ENCODE data around the gene ZNF335. TPM values are rescaled to one million over a fixed set of nuclear protein-coding genes. Genes with fewer than 3 reads are reported as not detected.
"Not testable (repeated sequence)": the region's sequence is repeated elsewhere in the genome, so short reads cannot be mapped to it uniquely, and the experiment has no call there.

Gene ZNF335
- total and polyA plus RNA-seq, 2 donors, result 11.9 to 12.4 TPM

GRCh38 chr20:45933266-45934045 is 38.5 kb downstream of the ZNF335 start:
- peak overlapping the region; percentile 81 for H3K4me3 ChIP-seq (ENCODE audit: low read depth, low read length)
- no peaks in the 10 kb centered on the region for H3K4me1 ChIP-seq (ENCODE audit: insufficient read depth)
- 22% methylated on average over 22 of the region's 22 CpGs for WGBS
- H3K27ac ChIP-seq (ENCODE audit: low read depth), result peak overlapping the region; percentile 42
- peaks cover 2% of the 10 kb centered on the region for H3K36me3 ChIP-seq (ENCODE audit: insufficient read depth)
- DNase-seq (ENCODE audit: extremely low spot score), result peak; percentile 39

GRCh38 chr20:45931680-45932079 is 40.3 kb downstream of the ZNF335 start:
- not testable (repeated sequence) for H3K36me3 ChIP-seq (ENCODE audit: insufficient read depth); H3K4me3 ChIP-seq (ENCODE audit: low read depth, low read length); H3K27ac ChIP-seq (ENCODE audit: low read depth); DNase-seq (ENCODE audit: extremely low spot score); H3K4me1 ChIP-seq (ENCODE audit: insufficient read depth)
- WGBS, result 94% methylated on average over 17 of the region's 17 CpGs

- Histone ChIP-seq H3K27ac (ENCODE audit: low read depth) (no peak overlapping the region), H3K4me1 (ENCODE audit: insufficient read depth) (no peaks in the 10 kb centered on the region), H3K4me3 (ENCODE audit: low read depth, low read length) (no peak overlapping the region), H3K36me3 (ENCODE audit: insufficient read depth) (no peaks in the 10 kb centered on the region)
- 81% methylated on average over 14 of the region's 14 CpGs for WGBS
- no peak for DNase-seq (ENCODE audit: extremely low spot score)
These were observed 44.7 kb downstream of the ZNF335 start for GRCh38 chr20:45927071-45927878.

GRCh38 chr20:45926731-45927070 is 45.3 kb downstream of the ZNF335 start:
- no peaks in the 10 kb centered on the region for H3K4me1 ChIP-seq (ENCODE audit: insufficient read depth)
- DNase-seq (ENCODE audit: extremely low spot score), result no peak
- no peaks in the 10 kb centered on the region for H3K36me3 ChIP-seq (ENCODE audit: insufficient read depth)
- H3K4me3 ChIP-seq (ENCODE audit: low read depth, low read length), result no peak overlapping the region
- 67% methylated on average over 2 of the region's 2 CpGs for WGBS
- H3K27ac ChIP-seq (ENCODE audit: low read depth), result no peak overlapping the region

- Histone ChIP-seq H3K36me3 (ENCODE audit: insufficient read depth) (no peaks in the 10 kb centered on the region), H3K4me1 (ENCODE audit: insufficient read depth) (no peaks in the 10 kb centered on the region), H3K4me3 (ENCODE audit: low read depth, low read length) (no peak overlapping the region), H3K27ac (ENCODE audit: low read depth) (no peak overlapping the region)
- no peak for DNase-seq (ENCODE audit: extremely low spot score)
- WGBS, result 61% methylated on average over 9 of the region's 9 CpGs
These were observed 46.0 kb downstream of the ZNF335 start for GRCh38 chr20:45925821-45926506.

- DNase-seq (ENCODE audit: extremely low spot score), result peak; percentile 26
- Histone ChIP-seq H3K4me3 (ENCODE audit: low read depth, low read length) (no peak overlapping the region), H3K36me3 (ENCODE audit: insufficient read depth) (no peaks in the 10 kb centered on the region), H3K27ac (ENCODE audit: low read depth) (peak overlapping the region; percentile 41), H3K4me1 (ENCODE audit: insufficient read depth) (no peaks in the 10 kb centered on the region)
- 38% methylated on average over 21 of the region's 21 CpGs for WGBS
These were observed 47.4 kb downstream of the ZNF335 start for GRCh38 chr20:45924391-45925261.

GRCh38 chr20:45921337-45922189 is 50.4 kb downstream of the ZNF335 start:
- no peak overlapping the region for H3K4me3 ChIP-seq (ENCODE audit: low read depth, low read length)
- H3K4me1 ChIP-seq (ENCODE audit: insufficient read depth), result no peaks in the 10 kb centered on the region
- H3K36me3 ChIP-seq (ENCODE audit: insufficient read depth), result no peaks in the 10 kb centered on the region
- DNase-seq (ENCODE audit: extremely low spot score), result no peak
- H3K27ac ChIP-seq (ENCODE audit: low read depth), result no peak overlapping the region
- WGBS, result 87% methylated on average over 11 of the region's 11 CpGs

- Histone ChIP-seq H3K4me3 (ENCODE audit: low read depth, low read length) (no peak overlapping the region), H3K27ac (ENCODE audit: low read depth) (no peak overlapping the region), H3K4me1 (ENCODE audit: insufficient read depth) (no peaks in the 10 kb centered on the region), H3K36me3 (ENCODE audit: insufficient read depth) (no peaks in the 10 kb centered on the region)
- no peak for DNase-seq (ENCODE audit: extremely low spot score)
- WGBS, result 71% methylated on average over 9 of the region's 9 CpGs
These were observed 51.3 kb downstream of the ZNF335 start for GRCh38 chr20:45920462-45921336.

GRCh38 chr20:45919542-45920399 is 52.2 kb downstream of the ZNF335 start:
- 35% methylated on average over 11 of the region's 11 CpGs for WGBS
- H3K4me1 ChIP-seq (ENCODE audit: insufficient read depth), result no peaks in the 10 kb centered on the region
- H3K36me3 ChIP-seq (ENCODE audit: insufficient read depth), result no peaks in the 10 kb centered on the region
- H3K27ac ChIP-seq (ENCODE audit: low read depth), result no peak overlapping the region
- H3K4me3 ChIP-seq (ENCODE audit: low read depth, low read length), result no peak overlapping the region
- DNase-seq (ENCODE audit: extremely low spot score), result peak; percentile 48

- H3K36me3 ChIP-seq (ENCODE audit: insufficient read depth), result no peaks in the 10 kb centered on the region
- H3K4me1 ChIP-seq (ENCODE audit: insufficient read depth), result no peaks in the 10 kb centered on the region
- H3K4me3 ChIP-seq (ENCODE audit: low read depth, low read length), result no peak overlapping the region
- peak overlapping the region; percentile 27 for H3K27ac ChIP-seq (ENCODE audit: low read depth)
- 78% methylated on average over 12 of the region's 12 CpGs for WGBS
- DNase-seq (ENCODE audit: extremely low spot score), result no peak
These were observed 53.0 kb downstream of the ZNF335 start for GRCh38 chr20:45918779-45919537.
